Measurements from ENCODE around the gene CCDC38. TPM values are rescaled to one million over a fixed set of nuclear protein-coding genes. Genes with fewer than 3 reads are reported as not detected.

The CCDC38 gene
- total and polyA plus RNA-seq, 9 of the 15 experiments (the other 6 are each of a cell fraction or from before 2014, with no cell fraction given): not detected

DNA sequence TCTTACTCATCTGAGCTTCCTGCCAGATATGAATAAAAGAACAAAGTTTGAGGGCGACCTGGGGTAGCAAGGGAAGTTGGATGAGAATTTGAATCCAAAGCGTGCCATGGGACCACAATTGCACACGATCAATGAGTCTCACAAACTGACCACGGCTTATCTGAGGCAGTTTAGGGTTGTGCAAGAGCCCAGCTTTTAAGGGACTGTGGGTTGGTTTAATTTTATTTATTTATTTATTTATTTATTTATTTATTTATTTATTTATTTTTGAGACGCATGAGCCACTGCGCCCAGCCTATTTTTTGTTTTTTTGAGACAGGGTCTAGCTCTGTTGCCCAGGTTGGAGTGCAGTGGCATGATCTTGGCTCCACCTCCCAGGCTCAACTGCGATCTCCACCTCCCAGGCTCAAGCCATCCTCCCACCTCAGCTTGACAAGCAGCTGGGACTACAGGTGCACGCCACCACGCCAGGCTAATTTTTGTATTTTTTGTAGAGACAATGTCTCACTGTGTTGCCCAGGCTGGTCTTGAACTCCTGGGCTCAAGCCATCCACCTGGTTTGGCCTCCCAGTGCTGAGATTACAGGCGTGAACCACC, 1.8 kb upstream of the CCDC38 start:
- H3K9me1 ChIP-seq (ENCODE audit: control insufficient read depth, insufficient read depth, low read length): no peaks in the 10 kb centered on the region
- no peaks in the 10 kb centered on the region for H4K20me1 ChIP-seq (replicated peaks; ENCODE audit: control insufficient read depth, insufficient read depth, low read length)
- no peaks in the 10 kb centered on the region for H3K9me3 ChIP-seq (replicated peaks; ENCODE audit: control insufficient read depth, insufficient read depth, low read depth, low read length)
- peaks cover 0 to 10% of the 10 kb centered on the region in 2 experiments; a peak in 2 of 5 replicates for H3K4me1 ChIP-seq (replicated peaks in 1 of 2; ENCODE audit: control insufficient read depth in 2 of 2, insufficient read depth in 2 of 2, low read length in 2 of 2)
- TF ChIP-seq DDX20 (tag; IDR thresholded peaks at IDR 0.05; ENCODE audit: low read depth): no peak
- no peak for TF ChIP-seq ZBTB17 (CRISPR knock-in tag; IDR thresholded peaks at IDR 0.05)
- no peak for TF ChIP-seq HOXB6 (CRISPR knock-in tag; IDR thresholded peaks at IDR 0.05; ENCODE audit: borderline replicate concordance)
- TF ChIP-seq ZBTB8A (IDR thresholded peaks at IDR 0.05; ENCODE audit: partially characterized antibody): no peak
- no peak for TF ChIP-seq ZNF311 (CRISPR knock-in tag; IDR thresholded peaks at IDR 0.05)
- TF ChIP-seq KAT7 (CRISPR knock-in tag; IDR thresholded peaks at IDR 0.05; ENCODE audit: borderline replicate concordance): no peak
- no peak for TF ChIP-seq BRF1 (IDR thresholded peaks at IDR 0.05; ENCODE audit: borderline replicate concordance, extremely low read depth, insufficient read length)
- TF ChIP-seq TRIM25 (IDR thresholded peaks at IDR 0.05; ENCODE audit: borderline replicate concordance): no peak
- TF ChIP-seq POLR2G (IDR thresholded peaks at IDR 0.05; ENCODE audit: low read depth, low read length): no peak
- H3K4me3 ChIP-seq: no peak overlapping the region
- no peak overlapping the region for H3K9ac ChIP-seq (ENCODE audit: insufficient read depth in 1 of 2, low read depth in 2 of 2, low read length in 2 of 2)
- no peak for DNase-seq (ENCODE audit: extremely low read depth in 1 of 4, low spot score in 3 of 4)
- ChIA-PET CTCF (ENCODE audit: low intra/inter-chr PET ratio) (no interaction called here), POLR2A (interaction anchor here (0.9 to 1.9 kb wide), 2 partner anchors 11 kb away, joined by 3 to 6 read pairs; no protein-coding TSS in a partner anchor)
- no TSS peak for BruUV-seq (replicated peaks)
- no peak overlapping the region for H3K27ac ChIP-seq (ENCODE audit: extremely low read depth, low read depth, low read length)
- H2AFZ ChIP-seq (ENCODE audit: low read depth, low read length): no peak overlapping the region
- in situ Hi-C loops (cut with MboI): no loop called here
- H3K4me2 ChIP-seq (ENCODE audit: insufficient read depth, low read length): no peak overlapping the region
- no peak for FAIRE-seq
- ATAC-seq: no peak
- 14% methylated on average over 10 of the region's 10 CpGs for WGBS (ENCODE audit: insufficient coverage, low coverage, missing lambda C conversion rate)
- no peaks in the 10 kb centered on the region for H3K36me3 ChIP-seq (ENCODE audit: control insufficient read depth, insufficient read depth, low read length)
- H3K79me2 ChIP-seq (ENCODE audit: control insufficient read depth, insufficient read depth, low read length): no peaks in the 10 kb centered on the region
- intact Hi-C loops (cut with micrococcal nuclease): no loop called here
- H3K27me3 ChIP-seq (ENCODE audit: control insufficient read depth in 2 of 2, insufficient read depth in 2 of 2, low read length in 2 of 2): peaks cover 3 to 14% of the 10 kb centered on the region in 2 experiments; a peak in 3 of 5 replicates
